ENCODE measurements around the gene NLGN1.

The NLGN1 gene

DNA sequence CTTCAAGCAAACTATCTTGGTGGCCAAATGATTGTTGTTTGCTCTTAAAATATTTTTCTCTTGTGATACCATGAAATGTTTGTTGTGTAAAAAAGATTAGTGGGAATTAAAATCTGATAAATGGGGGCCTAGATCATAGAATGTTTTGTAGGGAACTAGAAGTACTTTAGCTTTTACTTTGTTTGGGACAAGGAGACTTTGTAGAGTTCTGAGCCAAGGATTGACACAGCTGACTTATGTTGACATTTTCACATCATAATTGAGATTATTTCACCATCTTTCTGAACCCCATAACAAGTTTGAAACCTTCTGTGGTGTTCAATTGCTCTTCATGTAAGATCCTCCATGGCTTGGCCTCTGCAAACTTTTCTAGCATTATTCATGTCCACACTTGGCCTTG lies 235.4 kb downstream of the NLGN1 start:
- DNase-seq = no peak

DNA sequence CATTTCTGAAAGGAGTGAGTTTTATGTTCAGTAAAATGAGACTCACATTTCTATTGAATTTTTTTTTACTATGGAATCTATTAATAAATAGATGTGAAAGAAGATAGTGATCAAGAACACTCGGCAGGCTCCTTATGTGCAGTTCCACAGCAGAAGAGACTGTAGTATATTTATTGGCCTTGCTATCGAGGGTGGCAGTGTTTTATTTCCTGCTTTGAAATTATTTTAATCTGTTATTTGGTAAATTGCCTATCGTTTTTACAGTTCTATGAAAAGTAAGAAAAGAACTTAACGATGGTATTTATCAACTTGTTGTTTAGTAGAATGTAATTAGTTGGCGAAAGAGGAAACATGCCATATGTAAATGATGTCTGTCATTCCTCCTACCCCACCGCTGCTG lies 238.3 kb downstream of the NLGN1 start:
- DNase-seq = no peak

DNA sequence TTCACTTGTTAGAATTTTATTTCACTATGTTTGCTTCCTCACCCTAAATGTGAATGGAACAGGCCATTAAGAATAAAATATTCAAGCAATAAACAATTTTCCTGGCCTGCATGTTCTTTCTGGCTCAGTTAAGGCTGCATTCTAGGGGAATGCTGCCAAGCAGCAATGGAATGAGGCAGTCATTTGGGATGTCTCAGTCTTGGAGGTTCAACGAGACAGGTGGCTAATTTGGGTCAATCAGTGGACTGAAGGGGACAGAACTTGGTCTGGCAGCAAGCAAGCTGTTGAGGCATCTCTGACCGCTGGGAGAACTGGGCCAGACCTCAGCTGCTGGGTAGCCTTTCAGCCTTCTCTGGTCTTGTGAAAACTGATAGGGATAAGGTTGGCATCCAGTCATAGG lies 241.6 kb downstream of the NLGN1 start:
- DNase-seq = no peak

DNA sequence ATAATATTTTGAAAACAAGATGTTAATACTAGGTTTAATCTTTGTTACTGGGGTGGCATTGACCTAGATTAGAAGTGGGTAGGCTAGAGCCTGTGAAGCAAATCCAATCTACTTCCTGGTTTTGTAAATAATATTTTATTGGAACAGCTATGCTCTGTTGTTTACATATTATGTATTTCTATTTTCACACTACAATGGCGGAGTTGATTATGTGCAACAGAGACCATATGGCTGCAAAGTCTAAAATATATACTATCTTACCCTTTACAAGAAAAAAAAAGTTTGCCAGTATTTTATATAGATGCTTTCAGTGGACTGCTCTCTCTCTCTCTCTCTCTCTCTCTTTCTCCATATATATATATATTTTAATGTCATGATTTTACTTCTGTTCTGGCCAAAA lies 244.2 kb downstream of the NLGN1 start:
- DNase-seq = no peak

DNA sequence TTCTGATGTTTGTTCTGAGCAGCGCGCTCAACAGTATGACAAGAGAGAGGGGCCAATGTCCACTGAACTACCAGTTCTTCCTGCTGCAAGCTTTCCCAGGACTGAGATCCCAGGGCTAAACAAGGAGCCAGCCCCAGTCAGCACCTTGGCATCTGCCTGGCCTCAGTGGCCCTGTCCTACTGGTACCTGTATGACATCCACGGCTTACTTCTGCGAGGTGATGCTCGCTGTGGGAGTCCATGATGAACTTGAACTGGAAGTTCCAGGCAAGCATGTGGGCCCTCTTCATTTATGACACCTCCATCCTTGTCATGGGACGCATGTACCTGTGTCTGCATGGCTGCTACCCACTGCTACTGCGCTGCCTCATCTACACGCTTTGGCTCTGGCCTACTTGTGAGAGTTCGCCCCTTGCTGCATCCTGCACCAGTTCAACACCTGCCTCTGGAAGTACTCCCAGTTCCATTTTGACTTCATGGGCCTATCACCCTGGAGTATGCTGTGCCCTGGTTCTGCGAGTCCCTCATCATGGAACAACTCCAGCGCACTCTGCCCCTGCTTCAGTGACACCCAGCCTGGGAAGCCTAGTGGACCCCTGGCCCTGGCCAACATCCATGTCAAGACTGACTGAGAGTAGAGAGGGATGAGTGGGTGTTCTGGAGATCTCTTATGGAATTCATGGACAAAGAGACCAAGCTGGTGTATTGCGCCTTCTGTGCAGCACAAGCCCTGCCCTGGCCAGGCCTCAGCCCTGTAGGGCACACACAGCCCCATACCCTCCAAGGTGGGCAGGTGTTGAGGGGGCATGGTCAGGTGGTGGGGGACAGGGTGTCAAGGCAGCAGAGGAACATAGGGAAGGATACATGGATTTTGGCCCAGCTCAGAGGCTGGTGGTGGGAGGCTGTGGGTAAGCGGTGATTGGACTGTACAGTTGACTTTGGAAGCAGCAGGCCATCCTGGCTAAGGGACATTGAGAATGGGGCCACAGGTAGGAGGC lies 246.8 kb downstream of the NLGN1 start:
- DNase-seq = no peak

DNA sequence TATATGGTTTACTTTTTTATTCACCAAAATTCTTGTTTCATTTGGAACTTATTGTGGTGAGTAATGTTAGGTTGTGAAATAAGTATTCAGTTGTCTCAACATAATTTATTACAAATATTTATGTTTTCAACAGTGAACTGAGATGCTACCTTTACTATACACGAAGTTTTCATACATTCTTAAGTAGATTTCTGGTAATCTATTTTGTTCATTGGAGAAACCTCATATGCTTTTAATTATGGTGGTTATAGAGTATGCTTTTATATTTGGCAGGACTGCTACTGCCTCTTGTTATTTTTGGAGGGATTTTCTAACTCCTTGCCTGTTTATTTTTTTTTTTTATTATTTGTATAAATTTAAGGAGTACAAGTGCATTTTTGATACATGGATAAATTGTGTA lies 253.1 kb downstream of the NLGN1 start:
- DNase-seq = no peak

DNA sequence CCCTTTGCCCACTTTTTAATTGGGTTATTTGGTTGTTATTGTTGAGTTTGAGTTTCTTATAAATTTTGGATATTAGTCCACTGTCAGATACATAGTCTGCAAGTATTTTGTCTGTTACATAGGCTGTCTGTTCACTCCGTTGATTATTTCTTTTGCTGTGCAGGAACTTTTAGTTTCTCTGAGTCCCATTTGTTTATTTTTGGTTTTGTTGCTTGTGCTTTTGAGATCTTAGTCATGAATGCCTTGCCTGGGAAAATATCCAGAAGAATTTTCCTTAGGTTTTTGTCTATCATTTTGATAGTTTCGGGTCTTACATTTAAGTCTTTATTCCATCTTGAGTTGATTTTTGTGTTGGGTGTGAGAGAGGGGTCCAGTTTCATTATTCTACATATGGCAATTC lies 254.5 kb downstream of the NLGN1 start:
- DNase-seq = no peak

DNA sequence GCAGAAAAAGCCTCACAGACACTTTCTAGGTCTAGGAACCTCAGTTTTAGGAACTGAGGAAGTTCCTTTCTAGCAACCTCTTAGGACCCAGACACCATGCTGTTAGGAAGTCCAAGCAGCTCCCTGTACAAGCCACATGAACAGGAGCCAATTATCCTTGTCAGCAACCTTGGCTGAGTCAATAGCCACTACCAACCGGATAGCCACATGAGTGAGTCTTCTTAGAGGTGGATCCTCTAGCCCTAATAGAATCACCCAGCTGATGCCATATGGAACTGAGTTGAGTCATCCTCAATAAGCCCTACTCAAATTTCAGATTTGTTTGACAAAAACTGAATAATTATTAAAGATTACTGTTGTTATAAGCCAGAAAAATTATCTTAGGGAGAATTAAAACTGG lies 256.2 kb downstream of the NLGN1 start:
- no peak for DNase-seq

DNA sequence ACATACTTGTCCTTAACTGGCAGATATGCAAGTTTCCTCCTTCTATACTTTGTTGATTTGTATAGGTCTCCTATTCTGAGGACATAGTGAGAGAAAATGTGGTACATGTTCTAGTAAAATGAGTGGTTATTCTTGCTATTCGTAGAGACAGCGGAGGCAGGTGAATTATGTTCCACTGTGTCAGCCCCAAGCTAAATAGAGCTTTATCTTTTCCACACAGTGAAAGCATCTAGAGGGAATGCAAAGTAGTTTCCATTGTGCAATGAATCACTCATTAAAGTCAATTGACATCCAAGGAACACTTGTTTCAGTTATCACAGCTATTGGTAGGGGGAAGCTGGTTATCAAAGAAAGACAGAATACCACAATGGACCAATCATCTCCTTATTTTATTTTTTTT lies 262.4 kb downstream of the NLGN1 start:
- DNase-seq = no peak

DNA sequence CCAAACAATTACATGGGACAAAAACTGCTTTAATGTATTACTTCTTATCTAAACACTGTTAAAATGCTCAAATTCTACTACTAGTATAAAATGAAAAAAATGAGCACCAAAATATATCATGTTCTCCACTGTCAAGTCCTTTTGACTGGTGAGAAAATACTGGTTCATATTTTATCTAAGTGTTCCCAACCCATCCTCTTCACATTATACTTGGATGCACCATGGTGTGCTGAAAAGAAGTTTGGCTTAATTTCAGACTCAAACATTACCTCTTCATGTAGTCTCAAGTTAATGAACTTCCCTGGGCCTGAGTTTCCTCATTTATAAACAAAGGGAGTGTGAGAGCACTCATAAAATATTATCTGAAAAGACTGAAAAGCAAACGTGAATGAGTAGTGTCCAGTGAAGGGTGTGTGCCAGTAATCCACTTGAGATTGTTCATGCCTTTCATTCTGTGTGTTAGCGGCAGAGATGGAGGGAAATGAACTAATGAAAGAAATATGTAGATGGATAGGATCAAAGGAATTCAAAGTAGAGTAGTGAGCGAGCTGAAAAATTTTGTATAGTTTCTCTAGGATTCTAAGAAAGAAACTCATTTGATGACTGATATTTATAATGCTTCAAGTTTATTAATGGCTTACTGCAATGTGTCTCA lies 263.2 kb downstream of the NLGN1 start:
- no peak for DNase-seq

DNA sequence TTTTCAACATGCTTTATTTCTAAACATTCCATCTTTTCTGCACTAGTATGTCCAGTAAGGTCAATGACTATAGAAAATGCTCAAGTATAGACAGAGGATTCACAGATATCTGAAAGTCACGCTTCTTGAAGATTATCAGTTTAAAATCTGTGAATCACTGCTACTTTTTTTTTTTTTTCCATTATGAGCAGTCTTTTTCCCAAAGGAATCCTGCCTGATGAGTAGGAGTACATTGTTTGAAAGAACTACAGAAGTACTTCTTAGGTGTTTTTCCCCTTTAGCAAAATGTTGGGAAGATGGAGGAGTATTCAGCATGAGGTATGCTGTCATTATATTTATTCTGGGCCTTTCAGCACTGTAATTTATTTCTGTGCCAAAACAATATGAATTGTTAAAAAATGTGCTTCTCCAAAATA lies 266.2 kb downstream of the NLGN1 start:
- no peak for DNase-seq

DNA sequence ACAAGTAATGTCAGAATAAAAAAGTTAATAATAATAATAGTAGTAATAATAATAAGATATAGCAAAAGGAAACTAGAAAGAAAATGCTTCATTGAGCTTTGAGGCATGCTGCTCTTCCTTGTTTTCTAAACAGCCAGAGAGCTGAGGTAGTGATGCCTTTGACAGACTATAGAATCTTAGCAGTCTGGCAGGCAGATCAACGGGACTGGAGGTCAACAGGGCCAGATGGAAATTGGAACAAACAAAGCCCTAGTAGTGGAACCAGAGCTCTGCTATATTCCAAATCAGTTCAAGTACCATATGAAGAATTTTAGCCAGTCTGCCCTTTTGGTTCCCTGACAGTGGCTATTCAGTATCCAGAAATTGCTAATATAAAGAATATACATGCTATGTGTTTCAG lies 278.6 kb downstream of the NLGN1 start:
- no peak for DNase-seq

DNA sequence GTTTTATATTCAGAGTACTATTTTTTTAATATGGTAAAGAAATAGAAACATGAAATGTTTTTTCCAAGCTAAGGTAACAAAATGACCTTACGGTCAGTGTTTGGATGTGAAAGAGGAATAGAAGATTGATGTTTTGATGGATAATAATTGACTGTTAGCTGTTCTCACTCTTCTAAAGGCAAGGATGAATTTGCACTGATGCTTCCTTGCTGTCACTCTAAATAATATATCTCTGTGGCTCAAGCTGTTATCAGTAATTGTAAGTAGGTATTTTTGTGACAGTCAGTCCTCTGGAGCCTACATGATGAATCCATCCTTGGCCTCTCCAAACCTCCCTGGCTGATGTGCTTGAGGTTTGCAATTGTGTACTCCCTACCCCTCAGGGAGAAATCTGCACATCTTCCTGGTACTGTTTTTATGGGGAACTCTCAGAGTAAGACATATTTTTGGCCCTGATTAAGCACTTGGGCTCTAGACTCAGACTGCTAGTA lies 283.7 kb downstream of the NLGN1 start:
- no peak for DNase-seq

DNA sequence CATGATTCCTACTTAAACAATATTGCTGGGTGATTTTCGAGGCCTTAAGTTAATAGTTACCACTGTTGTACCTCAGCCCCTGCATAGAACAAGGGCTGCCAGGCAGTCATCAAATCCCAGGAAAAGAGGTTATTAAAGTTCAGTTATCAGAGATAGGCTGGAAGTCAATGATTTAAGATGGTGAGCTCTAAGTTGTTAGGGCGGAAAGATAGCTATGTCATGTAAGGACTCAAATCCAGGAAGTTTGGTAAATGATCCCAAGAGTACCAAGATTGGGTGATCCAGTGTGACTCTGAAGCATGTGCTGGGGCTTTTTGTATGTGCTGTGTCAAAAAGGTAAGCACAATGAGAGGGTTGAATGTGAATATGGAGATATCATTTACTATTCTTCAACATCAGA lies 287.9 kb downstream of the NLGN1 start:
- no peak for DNase-seq

DNA sequence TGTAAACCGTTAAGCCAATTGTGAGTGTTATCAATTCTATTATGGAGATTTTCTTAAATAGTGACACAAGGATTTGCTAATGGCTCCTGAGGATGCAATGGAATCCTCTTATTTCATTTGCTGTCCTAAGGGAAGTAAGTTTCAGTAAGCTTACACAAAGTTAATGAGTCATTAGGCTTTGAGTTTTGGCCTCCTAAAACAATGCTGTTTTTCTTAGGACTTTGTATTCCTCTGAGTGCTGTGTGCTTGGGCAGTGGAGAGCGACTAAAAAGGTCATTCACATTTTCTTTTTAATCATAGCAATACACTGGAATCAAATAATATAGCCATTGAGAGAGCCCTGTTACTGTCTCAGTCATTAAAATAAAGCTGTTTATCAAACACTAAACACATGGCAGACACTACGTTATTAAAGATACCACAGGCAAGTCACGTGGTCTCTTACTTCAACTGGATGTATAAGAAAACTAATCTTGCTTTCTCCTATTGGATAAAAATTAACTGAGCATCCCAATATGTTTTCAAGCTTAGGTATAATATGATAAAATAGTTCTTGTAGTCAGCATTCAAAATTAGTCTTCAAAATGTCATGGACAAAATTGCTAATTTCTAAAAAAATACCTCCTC lies 290.8 kb downstream of the NLGN1 start:
- no peak for DNase-seq

DNA sequence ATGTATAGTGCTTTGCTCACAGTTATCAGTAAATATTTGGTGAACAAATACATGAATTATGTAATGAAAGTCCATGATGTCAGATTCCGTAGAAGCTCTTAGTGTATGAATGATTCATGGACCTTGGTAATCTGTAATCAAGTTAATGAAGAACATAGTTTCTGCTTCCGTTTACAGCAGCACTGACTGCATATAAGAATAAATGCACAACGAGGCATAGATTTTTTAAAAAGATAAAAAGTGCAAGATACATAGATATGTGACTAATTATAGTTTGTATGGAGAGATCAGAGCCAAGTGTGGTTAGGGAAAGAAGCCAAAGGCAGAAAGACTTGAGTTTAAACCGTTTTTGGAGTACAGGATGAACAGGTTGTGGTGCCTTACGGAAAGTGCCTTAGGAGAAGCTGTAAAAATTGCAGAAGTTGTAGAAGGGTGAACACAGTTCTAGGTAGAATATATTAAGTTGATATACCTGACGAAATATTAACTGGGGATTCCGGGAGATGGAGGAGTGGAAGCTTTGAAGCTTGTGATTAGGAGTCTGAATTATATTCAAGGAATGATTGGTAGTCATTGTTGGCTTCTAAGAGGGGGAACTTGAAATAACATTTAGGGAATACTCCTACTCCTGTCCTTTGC lies 293.1 kb downstream of the NLGN1 start:
- peak in 1 of 58 donors; percentile 7 for DNase-seq

DNA sequence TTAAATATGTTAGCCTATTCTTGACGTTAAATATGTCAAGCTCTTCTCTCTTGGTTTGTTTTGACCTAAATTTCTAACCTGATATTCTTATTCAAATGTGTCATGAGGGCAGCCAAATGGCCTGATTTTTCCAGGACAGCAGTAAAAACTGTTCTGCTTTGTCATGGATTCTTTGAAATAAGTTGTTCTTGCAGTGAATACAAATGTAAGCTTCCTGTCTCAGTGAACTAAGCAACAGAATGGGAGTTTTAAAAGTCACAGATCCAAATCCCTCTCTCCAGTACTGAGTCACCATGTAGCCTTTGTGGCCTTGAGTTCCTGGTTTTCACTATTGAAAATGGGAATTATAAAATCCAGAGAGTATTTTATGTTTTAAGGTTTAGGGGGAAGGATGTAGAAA lies 301.8 kb downstream of the NLGN1 start:
- no peak for DNase-seq

DNA sequence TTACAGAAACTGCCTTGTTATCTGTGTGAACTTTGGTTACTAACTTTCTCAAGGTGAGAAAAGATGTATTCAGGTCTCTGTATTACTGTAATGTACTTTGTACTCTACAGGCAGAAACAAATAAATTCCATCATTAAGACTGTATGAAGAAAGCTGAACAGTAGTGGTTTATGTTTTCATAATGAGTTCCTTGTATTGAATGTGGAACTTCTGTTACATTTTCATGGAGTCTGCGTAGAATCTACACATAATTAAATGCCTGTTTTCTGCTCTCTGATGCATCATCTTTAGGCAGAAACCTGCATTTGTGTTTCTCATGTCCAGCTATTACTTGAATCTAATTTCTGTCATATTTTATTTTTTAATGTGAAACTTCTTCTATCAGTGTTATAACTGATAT lies 302.8 kb downstream of the NLGN1 start:
- DNase-seq = no peak

DNA sequence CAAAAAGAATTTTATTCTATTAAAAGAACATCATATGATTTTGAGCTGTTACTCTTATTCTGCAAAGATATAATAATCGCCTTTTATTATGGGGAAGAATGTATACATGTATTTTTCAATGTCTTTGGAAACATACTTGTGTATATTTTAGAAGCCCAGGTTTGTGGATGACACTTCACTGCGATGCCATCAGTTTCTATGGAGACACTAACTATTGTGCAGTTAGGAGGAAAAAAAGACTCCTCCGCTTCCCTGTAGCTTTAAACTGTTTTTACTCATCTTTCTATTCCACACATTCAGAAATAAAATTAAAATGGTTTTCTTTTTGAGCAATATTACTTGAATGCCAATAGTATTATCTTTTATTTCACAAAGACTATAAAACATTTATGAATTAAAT lies 305.0 kb downstream of the NLGN1 start:
- DNase-seq = no peak

DNA sequence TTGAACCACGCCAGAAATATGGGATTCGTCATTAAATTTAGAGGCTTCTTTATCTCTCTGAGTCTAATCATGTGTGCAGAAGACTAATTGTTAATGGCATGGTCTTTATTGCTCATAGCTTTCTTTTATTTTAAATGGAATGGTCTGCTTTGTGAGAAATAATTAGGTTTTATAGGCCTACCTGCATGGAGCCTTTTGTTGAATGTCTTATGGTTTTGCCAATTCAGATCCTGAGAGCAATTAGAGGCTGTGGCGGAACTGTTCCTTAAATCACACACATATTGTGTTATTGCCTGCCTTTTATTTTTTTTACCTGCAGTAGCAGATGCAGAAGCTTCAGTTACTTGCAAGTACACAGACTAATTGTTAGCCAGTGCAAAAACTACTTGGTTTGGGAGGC lies 306.2 kb downstream of the NLGN1 start:
- DNase-seq = no peak

DNA sequence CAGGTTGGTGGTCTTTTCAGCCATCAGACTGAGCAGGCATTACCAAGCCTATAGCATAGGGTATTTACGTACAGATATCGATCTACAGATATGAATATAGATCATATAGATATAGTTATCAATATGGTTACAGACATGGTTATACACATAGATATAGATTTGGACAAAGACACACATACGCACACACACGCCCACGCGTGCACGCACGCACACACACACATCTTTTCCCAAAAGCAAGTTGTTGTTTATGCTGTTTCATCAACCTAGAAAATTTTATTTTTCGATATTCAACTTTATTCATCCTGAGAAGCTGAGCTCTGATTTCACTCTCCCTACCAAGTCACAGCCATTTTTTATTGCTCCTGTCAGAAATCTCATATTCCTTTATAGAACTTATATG lies 309.1 kb downstream of the NLGN1 start:
- DNase-seq = no peak

DNA sequence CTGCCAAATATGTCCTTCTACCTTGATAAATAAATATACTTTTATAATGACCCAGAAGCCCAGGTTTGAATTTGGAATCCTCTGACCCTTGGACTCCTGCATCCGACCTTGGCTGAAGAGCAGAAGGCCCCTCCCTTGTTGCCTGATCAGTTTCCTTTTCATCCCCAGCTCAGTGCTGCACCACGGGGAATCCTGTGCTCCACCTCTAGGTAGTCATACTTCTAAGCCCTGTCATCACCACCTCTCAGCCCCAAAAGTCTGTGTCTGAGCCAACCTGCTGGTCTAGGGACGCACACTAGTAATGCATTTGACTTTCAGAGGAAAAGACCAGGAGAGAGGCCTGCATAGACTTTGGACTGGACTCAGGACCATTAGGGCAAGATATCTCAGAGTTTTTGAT lies 310.6 kb downstream of the NLGN1 start:
- no peak for DNase-seq

Data from anterior cingulate cortex (tissue), 58 donors.